ENCODE data around the gene PIGT.

PIGT gene

DNA sequence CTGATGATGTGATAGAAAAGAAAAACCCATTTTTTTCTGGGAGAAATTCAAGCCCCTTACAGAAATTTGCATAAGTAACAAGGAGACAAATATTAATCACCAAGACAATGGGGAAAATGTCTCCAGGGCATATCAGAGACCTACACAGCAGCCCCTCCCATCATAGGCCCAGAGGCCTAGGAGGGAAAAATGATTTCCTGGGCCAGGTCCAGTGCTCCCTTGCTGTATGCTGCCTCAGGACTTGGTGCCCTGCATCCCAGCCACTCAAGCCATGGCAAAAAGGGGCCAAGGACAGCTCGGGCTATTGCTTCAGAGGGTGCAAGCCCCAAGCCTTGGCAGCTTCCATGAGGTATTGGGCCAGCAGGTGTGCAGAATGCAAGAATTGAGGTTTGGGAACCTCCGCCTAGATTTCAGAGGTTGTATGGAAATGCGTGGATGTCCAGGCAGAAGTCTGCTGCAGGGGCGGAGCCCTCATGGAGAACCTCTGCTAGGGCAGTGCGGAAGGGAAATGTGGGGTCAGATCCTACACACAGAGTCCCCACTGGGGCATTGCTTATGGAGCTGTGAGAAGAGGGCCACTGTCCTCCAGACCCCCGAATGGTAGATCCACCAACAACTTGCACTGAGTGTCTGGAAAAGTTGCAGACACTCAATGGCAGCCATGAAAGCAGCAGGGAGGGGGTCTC is 15.5 kb upstream of the PIGT start:
- DNase-seq (ENCODE audit: low read depth, low spot score) = no peak

- DNase-seq (ENCODE audit: low read depth, low spot score) = no peak
Measured at GRCh38 chr20:45402946-45403345, 13.0 kb upstream of the PIGT start.

DNA sequence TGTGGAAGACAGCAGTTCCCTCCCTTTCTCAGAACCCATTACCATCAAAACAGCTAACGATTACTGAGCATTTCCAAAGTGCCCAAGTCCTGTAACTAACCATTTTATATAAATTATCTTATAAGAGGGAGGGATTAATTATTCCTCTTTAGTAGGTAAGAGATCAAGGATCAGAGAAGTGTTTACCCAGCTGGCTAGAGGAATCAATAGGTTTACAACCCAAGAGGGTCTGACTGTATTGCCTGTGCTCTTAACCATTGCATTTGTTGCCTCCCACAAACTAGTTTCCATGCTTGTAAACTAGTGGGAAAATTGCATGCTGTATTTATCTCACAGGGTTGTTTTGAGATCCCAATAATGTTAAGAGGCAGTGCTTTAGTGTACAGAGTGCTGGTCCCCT is 11.5 kb upstream of the PIGT start:
- no peak for DNase-seq (ENCODE audit: low read depth, low spot score)

- DNase-seq (ENCODE audit: low read depth, low spot score) = no peak
Measured at GRCh38 chr20:45405571-45406259, 10.2 kb upstream of the PIGT start.

DNA sequence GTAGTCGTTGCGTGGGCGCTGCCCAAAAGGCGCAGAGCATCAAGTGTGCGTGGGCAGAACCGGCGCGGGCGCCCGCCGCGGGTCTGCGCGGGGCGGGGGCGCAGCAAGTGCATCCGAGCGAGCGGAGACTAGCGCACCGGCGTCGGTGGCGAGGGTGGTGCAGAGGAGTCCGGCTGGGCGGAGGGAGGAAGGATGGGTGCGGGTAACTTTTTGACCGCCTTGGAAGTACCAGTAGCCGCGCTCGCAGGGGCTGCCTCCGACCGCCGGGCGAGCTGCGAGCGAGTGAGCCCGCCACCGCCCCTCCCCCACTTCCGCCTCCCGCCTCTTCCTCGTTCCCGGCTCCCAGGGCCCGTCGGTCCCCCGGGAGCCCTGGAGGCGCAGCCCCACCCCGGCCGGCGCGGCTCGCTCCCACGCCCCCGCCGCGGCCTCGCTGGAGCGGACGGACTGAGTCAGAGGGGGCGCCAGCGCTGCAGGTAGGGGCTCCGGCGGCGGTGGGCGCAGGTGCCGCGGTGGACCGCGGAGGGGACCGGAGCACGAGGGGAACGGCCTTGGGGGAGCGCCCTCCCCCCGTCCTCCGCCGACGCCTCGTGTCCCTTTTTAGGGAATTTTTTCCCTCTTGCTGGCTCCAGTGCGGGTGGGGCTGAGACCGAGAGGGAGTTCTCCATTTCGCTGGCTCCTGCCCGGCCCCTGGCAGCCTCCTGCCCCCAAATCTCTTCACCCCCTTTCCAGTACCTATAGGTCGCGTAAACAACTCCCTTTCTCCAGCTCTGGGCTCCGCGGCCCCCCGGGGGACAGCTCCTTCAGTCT is 9.5 kb upstream of the PIGT start:
- no peak for DNase-seq (ENCODE audit: low read depth, low spot score)

GRCh38 chr20:45407067-45407745 is 8.7 kb upstream of the PIGT start:
- DNase-seq (ENCODE audit: low read depth, low spot score) = no peak

- no peak for DNase-seq (ENCODE audit: low read depth, low spot score)
Measured at GRCh38 chr20:45407783-45408645, 7.9 kb upstream of the PIGT start, which contains the start of gene DBNDD2. DBNDD2 (plus strand) TSS chr20:45408289; CDS start chr20:45408468, 179 bp downstream.

- no peak for DNase-seq (ENCODE audit: low read depth, low spot score)
Measured at GRCh38 chr20:45408646-45409213, 7.2 kb upstream of the PIGT start.

GRCh38 chr20:45409521-45410272 is 6.2 kb upstream of the PIGT start:
- DNase-seq (ENCODE audit: low read depth, low spot score) = no peak

DNA sequence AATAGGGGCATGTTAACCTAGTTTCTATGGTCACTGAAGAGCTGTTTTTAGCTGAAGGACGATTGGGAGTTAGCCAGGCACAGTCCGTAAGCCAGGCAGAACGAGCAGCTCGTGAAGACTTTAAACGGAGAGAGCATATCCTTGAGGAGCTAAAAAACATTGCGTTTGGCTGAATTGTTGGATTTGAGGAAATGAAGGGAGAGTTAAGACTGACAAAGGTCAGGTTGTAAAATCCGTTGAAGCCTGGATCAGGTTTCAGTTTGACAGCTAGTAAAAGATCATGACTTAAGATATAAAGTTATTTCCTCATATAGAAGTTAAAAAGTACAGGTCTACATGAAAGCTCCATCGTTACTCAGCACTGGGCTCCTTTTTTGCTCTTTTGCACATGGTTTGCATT is 5.1 kb upstream of the PIGT start:
- DNase-seq (ENCODE audit: low read depth, low spot score) = no peak

- DNase-seq (ENCODE audit: low read depth, low spot score) = no peak
Measured at GRCh38 chr20:45412653-45413052, 3.3 kb upstream of the PIGT start.

DNA sequence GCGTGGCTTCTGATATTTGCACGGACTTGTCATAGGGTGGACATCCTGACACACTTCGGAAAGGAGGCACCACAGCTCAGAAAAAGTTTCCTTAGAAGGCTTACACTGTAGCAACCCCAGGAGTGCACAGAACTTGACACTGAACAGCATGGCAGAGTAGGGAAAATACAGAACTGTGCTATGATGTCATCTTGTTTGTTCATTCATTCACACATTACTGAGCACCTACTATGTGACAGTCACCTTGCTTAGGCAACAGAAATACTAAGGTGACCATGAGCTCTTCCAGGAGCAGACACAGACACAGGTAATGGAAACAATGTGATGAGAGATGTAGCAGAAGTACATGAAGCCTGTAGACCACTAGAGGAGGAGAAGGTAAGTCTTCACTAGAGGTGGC is 2.5 kb upstream of the PIGT start:
- no peak for DNase-seq (ENCODE audit: low read depth, low spot score)

- no peak for DNase-seq (ENCODE audit: low read depth, low spot score)
Measured at GRCh38 chr20:45416917-45417316, 976 bp downstream of the PIGT start.

GRCh38 chr20:45419188-45420091 is 3.5 kb downstream of the PIGT start:
- no peak for DNase-seq (ENCODE audit: low read depth, low spot score)

- DNase-seq (ENCODE audit: low read depth, low spot score) = no peak
Measured at GRCh38 chr20:45420125-45420524, 4.2 kb downstream of the PIGT start.

- no peak for DNase-seq (ENCODE audit: low read depth, low spot score)
Measured at GRCh38 chr20:45423700-45424099, 7.8 kb downstream of the PIGT start.

GRCh38 chr20:45425561-45425960 is 9.6 kb downstream of the PIGT start:
- DNase-seq (ENCODE audit: low read depth, low spot score) = no peak

- no peak for DNase-seq (ENCODE audit: low read depth, low spot score)
Measured at GRCh38 chr20:45426320-45427016, 10.5 kb downstream of the PIGT start.

Data from activated CD4-positive, CD25-positive, alpha-beta regulatory T cell treated with anti-CD3 and anti-CD28 coated beads, Interleukin-2, amount 50 U/mL, for 16 hours (primary cell).